H1 (cell line): ENCODE measurements around the gene RNASEH2C. TPM values are rescaled to one million over a fixed set of nuclear protein-coding genes. Genes with fewer than 3 reads are reported as not detected.

Experiments used
- CTCF ChIA-PET: fragments of 300-600 bp; sonication (Branson Sonifier 250); formaldehyde crosslinking; loops from one replicate; lab custom pipeline; 2021; ENCODE audit not compliant: partially characterized antibody; lab: Charles Lee
- POLR2A ChIA-PET: fragments of 300-600 bp; sonication (Branson Sonifier 250); formaldehyde crosslinking; loops from one replicate; lab custom pipeline; 2021; ENCODE audit warnings: inconsistent platforms; ENCODE audit not compliant: partially characterized antibody; lab: Charles Lee
- DNase-seq, 2 experiments: peaks; one replicate each; pipeline versions ENCODE4 v3.0.0 to v3.0.0-alpha.2; 2010 to 2022; ENCODE audit warnings: low spot score in 2 of 2, low read depth in 1 of 2, mixed read lengths in 1 of 2
- FAIRE-seq: peaks from 2 replicates; lab custom pipeline; 2011; peaks lifted over from hg19 to GRCh38; lab: Jason Lieb, UNC
- H2AFZ ChIP-seq: 2 replicates; pipeline ENCODE4 v1.8.1; 2012; ENCODE audit warnings: low read length, inconsistent platforms
- H2AK5ac ChIP-seq: 2 replicates; pipeline ENCODE4 v1.6.1; 2013; ENCODE audit warnings: low read depth, low read length
- H2BK120ac ChIP-seq: replicated peaks from 2 replicates; pipeline ENCODE3; 2013; ENCODE audit warnings: low read depth, low read length, inconsistent platforms
- H2BK12ac ChIP-seq: 2 replicates; pipeline ENCODE4 v1.6.1; 2013; ENCODE audit warnings: low read depth, low read length
- H2BK15ac ChIP-seq: 2 replicates; pipeline ENCODE4 v1.6.1; 2013; ENCODE audit warnings: low read length
- H2BK20ac ChIP-seq: 2 replicates; pipeline ENCODE4 v1.6.1; 2013; ENCODE audit warnings: low read length
- H2BK5ac ChIP-seq: 2 replicates; pipeline ENCODE4 v1.6.1; 2013; ENCODE audit warnings: low read depth, low read length
- H3K14ac ChIP-seq: 2 replicates; pipeline ENCODE4 v1.6.1; 2013; ENCODE audit warnings: inconsistent platforms; ENCODE audit not compliant: insufficient read length
- H3K18ac ChIP-seq: 2 replicates; pipeline ENCODE4 v1.6.1; 2013; ENCODE audit warnings: low read length; ENCODE audit errors: extremely low read depth
- H3K23ac ChIP-seq: 2 replicates; pipeline ENCODE4 v1.6.1; 2013; ENCODE audit warnings: inconsistent platforms; ENCODE audit not compliant: insufficient read length
- H3K23me2 ChIP-seq: 2 replicates; pipeline ENCODE4 v1.6.1; 2013; ENCODE audit warnings: low read depth, low read length
- H3K27ac ChIP-seq: 2 replicates; pipeline ENCODE4 v1.6.1; 2011; ENCODE audit warnings: low read depth, low read length, inconsistent platforms
- H3K27me3 ChIP-seq, 4 experiments: replicated peaks in 1 of 4; 1 replicate in 1 of 4; 2 replicates in 3 of 4; pipeline versions ENCODE4 v1.6.1 to v1.8.1; 2011 to 2013; ENCODE audit warnings: low read length in 3 of 4, mild to moderate bottlenecking in 3 of 4, inconsistent platforms in 2 of 4, mixed read lengths in 2 of 4, moderate library complexity in 1 of 4; ENCODE audit not compliant: control insufficient read depth in 3 of 4, insufficient read depth in 3 of 4; ENCODE audit errors: extremely low read depth in 1 of 4
- H3K36me3 ChIP-seq, 4 experiments: 2 replicates each; pipeline versions ENCODE4 v1.6.1 to v1.8.1; 2011 to 2013; ENCODE audit warnings: mild to moderate bottlenecking in 4 of 4, low read length in 3 of 4, moderate library complexity in 2 of 4, control low read depth in 1 of 4, inconsistent platforms in 1 of 4; ENCODE audit not compliant: insufficient read depth in 4 of 4, control insufficient read depth in 2 of 4
- H3K4ac ChIP-seq: replicated peaks from 2 replicates; pipeline ENCODE3; 2013; ENCODE audit warnings: low read length, low read depth, mixed read lengths, inconsistent platforms; ENCODE audit not compliant: insufficient read length
- H3K4me1 ChIP-seq, 4 experiments: replicated peaks in 1 of 4; 1 replicate in 1 of 4; 2 replicates in 3 of 4; pipeline versions ENCODE4 v1.6.1 to v1.8.1; 2011 to 2013; ENCODE audit warnings: low read length in 3 of 4, inconsistent platforms in 2 of 4, mixed read lengths in 1 of 4; ENCODE audit not compliant: insufficient read depth in 4 of 4, control insufficient read depth in 3 of 4
- H3K4me2 ChIP-seq, 2 experiments: 2 replicates each; pipeline versions ENCODE4 v1.6.1 to v1.8.1; 2011 to 2013; ENCODE audit warnings: low read depth in 2 of 2, low read length in 2 of 2, control low read depth in 1 of 2, inconsistent platforms in 1 of 2, mild to moderate bottlenecking in 1 of 2; ENCODE audit not compliant: insufficient read depth in 1 of 2
- H3K4me3 ChIP-seq, 4 experiments: fragments of 200-600, 300-600 bp in 1 of 4; sonication (generic), shearing (Covaris generic), sonication (Bioruptor Twin) in 1 of 4; 2 replicates each; pipeline versions ENCODE4 v1.5.1 to v1.8.1; 2011 to 2016; ENCODE audit warnings: low read length in 4 of 4, low read depth in 3 of 4, control low read depth in 2 of 4, inconsistent platforms in 2 of 4, mild to moderate bottlenecking in 2 of 4, mixed read lengths in 1 of 4, moderate library complexity in 1 of 4; ENCODE audit not compliant: insufficient read depth in 2 of 4; ENCODE audit errors: extremely low read depth in 1 of 4
- H3K56ac ChIP-seq: replicated peaks from 2 replicates; pipeline ENCODE3; 2013; ENCODE audit warnings: low read depth, mild to moderate bottlenecking, mixed read lengths, low read length, inconsistent platforms; ENCODE audit not compliant: insufficient read length
- H3K79me1 ChIP-seq: 2 replicates; pipeline ENCODE4 v1.6.1; 2013; ENCODE audit warnings: low read depth, low read length, control low read depth
- H3K79me2 ChIP-seq, 2 experiments: 2 replicates each; pipeline versions ENCODE4 v1.6.1 to v1.8.1; 2012 to 2013; ENCODE audit warnings: low read length in 2 of 2, mild to moderate bottlenecking in 2 of 2, inconsistent platforms in 1 of 2; ENCODE audit not compliant: insufficient read depth in 2 of 2, control insufficient read depth in 1 of 2
- H3K9ac ChIP-seq, 4 experiments: replicated peaks in 1 of 4; 1 replicate in 1 of 4; 2 replicates in 3 of 4; pipeline versions ENCODE4 v1.6.1 to v1.8.1; 2011 to 2013; ENCODE audit warnings: low read depth in 3 of 4, low read length in 3 of 4, control low read depth in 2 of 4, mild to moderate bottlenecking in 2 of 4, moderate library complexity in 2 of 4, inconsistent platforms in 1 of 4; ENCODE audit errors: extremely low read depth in 1 of 4
- H3K9me3 ChIP-seq, 2 experiments: 2 replicates each; pipeline versions ENCODE4 v1.6.1 to v1.8.1; 2012 to 2013; ENCODE audit warnings: mild to moderate bottlenecking in 2 of 2, moderate library complexity in 2 of 2, control low read depth in 1 of 2, inconsistent platforms in 1 of 2, low read depth in 1 of 2, low read length in 1 of 2, mixed read lengths in 1 of 2; ENCODE audit not compliant: insufficient read depth in 2 of 2
- H4K20me1 ChIP-seq, 2 experiments: replicated peaks in 1 of 2; 2 replicates each; pipeline versions ENCODE3 to v1.8.1; 2011 to 2013; ENCODE audit warnings: inconsistent platforms in 2 of 2, low read length in 2 of 2, mild to moderate bottlenecking in 1 of 2; ENCODE audit not compliant: insufficient read depth in 2 of 2, control insufficient read depth in 1 of 2
- H4K5ac ChIP-seq: 2 replicates; pipeline ENCODE4 v1.6.1; 2013; ENCODE audit warnings: low read length, low read depth, mixed read lengths, inconsistent platforms; ENCODE audit not compliant: insufficient read length
- H4K8ac ChIP-seq: 2 replicates; pipeline ENCODE4 v1.8.0; 2013; ENCODE audit warnings: mild to moderate bottlenecking, moderate library complexity, low read length, inconsistent platforms; ENCODE audit not compliant: insufficient read depth; ENCODE audit errors: extremely low read depth
- H4K91ac ChIP-seq: replicated peaks from 2 replicates; pipeline ENCODE3; 2013; ENCODE audit warnings: low read length, mixed read lengths, inconsistent platforms; ENCODE audit not compliant: insufficient read length
- FOSL1 ChIP-seq: IDR thresholded peaks from 2 replicates; pipeline ENCODE4 v1.6.1; 2011; ENCODE audit warnings: mild to moderate bottlenecking, low read depth, low read length, moderate library complexity; ENCODE audit not compliant: insufficient read depth
- HDAC6 ChIP-seq: IDR thresholded peaks from one replicate; pipeline ENCODE4 v1.7.1; 2012; ENCODE audit warnings: low read depth, mild to moderate bottlenecking, inconsistent platforms, low read length, moderate library complexity
- WGBS, 2 experiments: shearing (Covaris generic) in 1 of 2; methylation state at CpG; one replicate each; pipeline versions ENCODE4 v1.1.6 to v1.1.7; 2013 to 2015; ENCODE audit warnings: low lambda C conversion rate in 2 of 2, mixed read lengths in 2 of 2, inconsistent platforms in 1 of 2, low coverage in 1 of 2, missing lambda C conversion rate in 1 of 2; ENCODE audit not compliant: insufficient replicate concordance in 2 of 2, insufficient coverage in 1 of 2, insufficient read length in 1 of 2; ENCODE audit errors: extremely low coverage in 1 of 2, missing lambda C conversion rate in 1 of 2; 5-methylcytosine and 5-hydroxymethylcytosine counted together
- polyA plus RNA-seq, 7 experiments: library from polyadenylated mRNA; depleted of rRNA in 3 of 7; stranded (reverse) in 5 of 7; unstranded in 2 of 7; fragments of >200 nt in 5 of 7; fragments of 200-250 nt in 2 of 7; gene quantifications; 1 replicate in 5 of 7; 2 replicates in 1 of 7; 4 replicates in 1 of 7; pipeline versions ENCODE4 v1.2.1 to v1.2.3, GENCODE V29; 2011 to 2013; ENCODE audit warnings: missing spikeins in 2 of 7, mixed read lengths in 2 of 7
- total RNA-seq: library from RNA; stranded (reverse); fragmentation: NEBNext Ultra II Directional; extraction: Animal tissue kit (Norgen Biotek cat#: 25700); gene quantifications from 2 replicates; pipeline ENCODE4 v1.2.1, GENCODE V29; 2021

RNASEH2C gene
- total and polyA plus RNA-seq, 2 of the 8 experiments (the other 6 are each of a cell fraction or from before 2014, with no cell fraction given), result 40.2 to 60.3 TPM

- Histone ChIP-seq H4K8ac (no peak overlapping the region), H2BK15ac (no peak overlapping the region), H2AK5ac (no peak overlapping the region), H3K79me1 (no peaks in the 10 kb centered on the region), H2BK5ac (no peak overlapping the region; the same call in 1 of the 2 replicates), H3K4me1 (no peaks in the 10 kb centered on the region), H3K27me3 (peaks cover 0 to 2% (median 0%) of the 10 kb centered on the region in 4 experiments; a peak in 1 of 7 replicates), H2BK12ac (no peak overlapping the region), H3K27ac (no peak overlapping the region), H3K18ac (no peak overlapping the region), H4K20me1 (no peaks in the 10 kb centered on the region), H2BK120ac (no peak overlapping the region), H3K23ac (no peak overlapping the region), H3K4ac (no peak overlapping the region), H4K91ac (no peak overlapping the region), H2AFZ (no peak overlapping the region), H4K5ac (no peak overlapping the region), H3K56ac (no peak overlapping the region), H3K9ac (no peak overlapping the region), H3K23me2 (no peaks in the 10 kb centered on the region), H3K9me3 (peaks cover 16 to 29% of the 10 kb centered on the region in 2 experiments), H3K36me3 (no peaks in the 10 kb centered on the region; a peak in 1 of 8 replicates), H3K79me2 (no peaks in the 10 kb centered on the region), H3K14ac (no peak overlapping the region), H2BK20ac (no peak overlapping the region), H3K4me3 (no peak overlapping the region), H3K4me2 (no peak overlapping the region)
- FAIRE-seq, result no peak
- ChIA-PET POLR2A (interaction anchor here (1.7 kb wide), 1 partner anchor 23 kb away, joined by 6 read pairs; no protein-coding TSS in a partner anchor), CTCF (interaction anchor here (0.5 to 1.6 kb wide), 3 partner anchors 14 to 78 kb away, joined by 3 to 4 read pairs (median 4); no protein-coding TSS in a partner anchor)
- DNase-seq, result no peak
- 71% methylated on average over 8 of the region's 8 CpGs; no CpG with 5 or more reads in 1 of the 2 experiments for WGBS, 2 experiments
- TF ChIP-seq FOSL1, result no peak
- no peak for TF ChIP-seq HDAC6
These were observed 20.6 kb upstream of the RNASEH2C start for GRCh38 chr11:65741185-65741584.
